NCI-H82 (cell line): ENCODE results near the gene MYL2.
A peak's percentile ranks its signal among the peaks of the same experiment; 100 is the strongest.

Experiments
- DNase-seq: peaks from one replicate; lab custom pipeline; 2025; lab: John Stamatoyannopoulos, UW

The MYL2 gene

DNA sequence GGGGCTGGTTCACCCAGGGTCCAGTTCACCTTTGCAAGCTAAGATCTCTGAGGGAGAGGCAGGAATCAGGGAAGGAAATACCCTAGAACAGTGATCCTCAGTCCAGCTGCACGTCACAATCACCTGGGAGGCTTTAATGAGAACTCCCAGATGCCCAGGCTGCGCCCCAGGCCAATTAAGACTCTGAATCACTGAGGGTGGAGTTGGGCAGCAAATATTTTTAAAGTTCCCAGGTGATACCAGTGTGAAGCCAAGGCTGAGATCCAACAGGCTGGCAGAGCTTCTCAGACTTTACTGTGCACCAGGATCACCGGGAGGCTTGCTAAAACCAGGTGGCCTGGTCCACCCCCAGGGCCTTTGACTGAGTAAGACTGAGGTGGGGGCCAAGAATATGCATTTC lies 23.8 kb downstream of the MYL2 start:
- DNase-seq = no peak

GRCh38 chr12:110893956-110894355 lies 26.4 kb downstream of the MYL2 start:
- DNase-seq = no peak

DNA sequence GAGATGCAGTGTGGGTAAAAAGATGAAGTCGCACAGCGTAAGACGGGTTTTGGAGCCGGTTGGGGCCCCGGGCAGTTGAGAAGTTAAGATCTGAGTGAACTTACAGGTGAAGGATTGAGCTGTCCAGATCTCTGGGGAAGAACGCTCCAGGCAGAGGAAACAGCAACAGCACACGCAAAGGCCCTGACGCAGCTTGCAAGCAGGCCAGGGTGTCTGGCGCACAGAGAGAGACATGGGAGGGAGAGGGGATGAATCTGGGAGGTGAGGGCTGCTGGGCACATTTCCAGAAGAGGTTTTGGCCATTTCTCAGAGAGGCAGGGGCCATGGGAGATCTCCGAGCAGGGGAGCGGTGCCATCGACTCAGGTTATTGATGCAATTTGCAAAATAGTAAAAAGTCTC lies 31.0 kb downstream of the MYL2 start:
- no peak for DNase-seq

GRCh38 chr12:110888256-110888991 lies 32.0 kb downstream of the MYL2 start:
- no peak for DNase-seq

DNA sequence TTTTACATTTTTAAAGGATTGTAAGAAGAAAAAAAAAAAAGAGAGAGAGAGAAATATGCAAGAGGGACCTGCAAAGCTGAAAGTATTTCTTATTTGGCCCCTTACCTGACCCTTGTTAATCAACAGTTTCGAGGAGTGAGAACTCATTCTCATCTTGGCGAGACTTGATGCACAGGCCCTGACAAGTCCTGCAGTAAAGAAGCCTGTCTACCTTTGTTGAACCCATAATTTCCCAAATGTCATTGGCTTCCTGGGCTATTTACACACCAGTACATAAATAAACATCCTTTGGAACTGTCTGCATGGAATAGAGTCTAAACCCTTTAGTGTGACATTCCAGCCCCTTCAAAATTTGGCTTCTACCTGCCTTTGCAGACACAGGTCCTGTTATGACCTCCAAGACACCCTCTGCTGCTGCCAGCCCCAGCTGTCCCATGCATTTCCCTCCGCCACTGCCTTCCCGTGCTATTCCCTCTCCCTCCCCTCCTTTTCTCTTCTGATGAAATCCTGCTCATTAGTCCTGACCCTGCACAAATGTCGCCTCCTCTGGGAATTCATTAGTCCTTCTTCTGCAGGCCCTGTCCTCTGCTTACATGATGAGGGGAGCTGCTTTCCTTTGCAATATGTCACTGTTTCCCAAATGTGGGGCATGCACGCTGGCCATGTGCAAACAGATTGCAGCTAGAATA lies 35.1 kb downstream of the MYL2 start:
- DNase-seq = peak; percentile 75

- no peak for DNase-seq
Measured at GRCh38 chr12:110883251-110883650, 37.1 kb downstream of the MYL2 start.

GRCh38 chr12:110880651-110881050 lies 39.7 kb downstream of the MYL2 start:
- no peak for DNase-seq

DNA sequence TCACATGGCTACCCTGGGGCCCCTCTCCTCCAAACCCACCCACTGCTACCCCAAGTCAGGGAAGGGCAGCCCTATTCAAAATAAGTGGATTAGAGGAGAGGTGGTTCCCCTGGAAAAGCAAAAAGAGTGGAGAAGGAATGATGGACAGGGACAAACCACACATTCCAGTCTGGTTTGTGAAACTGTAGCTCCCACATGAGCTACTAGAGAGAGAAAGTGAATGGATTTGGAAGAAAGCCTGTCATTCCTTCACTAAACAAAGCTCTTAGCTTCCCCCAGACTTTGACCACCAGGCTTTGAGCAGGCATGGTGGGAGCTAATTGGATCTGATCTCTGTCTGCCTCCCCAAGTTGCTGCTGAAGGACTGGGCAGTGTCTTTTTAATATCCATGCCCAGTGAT lies 45.6 kb downstream of the MYL2 start:
- no peak for DNase-seq

DNA sequence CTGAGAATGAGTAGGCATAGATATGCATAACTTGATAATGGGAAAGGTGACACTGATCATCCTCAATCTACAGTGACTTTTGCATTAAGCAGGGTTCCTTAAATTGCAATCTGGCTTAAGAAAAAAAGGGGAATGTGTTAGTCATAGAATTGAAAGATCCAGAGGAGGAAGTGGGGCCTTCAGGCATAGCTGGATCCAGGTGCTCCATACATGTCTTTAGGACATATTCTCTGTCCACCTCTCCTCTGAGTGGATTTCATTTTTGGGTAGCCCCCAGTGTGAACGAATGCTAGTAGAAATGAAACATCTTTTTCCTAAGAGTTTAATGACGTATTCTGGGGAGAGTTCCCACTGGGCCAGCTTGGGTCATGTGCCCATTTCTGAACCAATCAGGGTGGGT lies 46.0 kb downstream of the MYL2 start:
- no peak for DNase-seq

- DNase-seq = no peak
Measured at GRCh38 chr12:110872100-110872499, 48.3 kb downstream of the MYL2 start.

DNA sequence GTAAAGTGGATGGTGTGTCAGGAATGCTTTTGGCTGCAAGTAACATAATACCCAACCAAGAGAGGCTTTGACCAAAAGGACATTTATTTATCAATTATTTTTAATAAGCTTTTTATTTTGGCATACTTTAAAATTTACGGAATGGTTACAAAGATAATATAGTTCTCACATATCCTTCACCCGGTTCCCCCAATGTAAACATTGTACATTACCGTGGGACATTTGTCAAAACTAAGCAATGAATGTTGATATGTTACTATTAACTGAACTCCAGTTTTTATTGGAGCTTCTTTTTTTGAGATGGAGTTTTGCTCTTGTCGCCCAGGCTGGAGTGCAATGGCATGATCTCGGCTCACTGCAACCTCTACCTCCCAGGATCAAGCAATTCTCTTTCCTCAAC lies 50.6 kb downstream of the MYL2 start:
- DNase-seq = no peak

GRCh38 chr12:110869026-110869425 lies 51.4 kb downstream of the MYL2 start:
- DNase-seq = no peak

GRCh38 chr12:110865521-110865920 lies 54.9 kb downstream of the MYL2 start:
- no peak for DNase-seq

DNA sequence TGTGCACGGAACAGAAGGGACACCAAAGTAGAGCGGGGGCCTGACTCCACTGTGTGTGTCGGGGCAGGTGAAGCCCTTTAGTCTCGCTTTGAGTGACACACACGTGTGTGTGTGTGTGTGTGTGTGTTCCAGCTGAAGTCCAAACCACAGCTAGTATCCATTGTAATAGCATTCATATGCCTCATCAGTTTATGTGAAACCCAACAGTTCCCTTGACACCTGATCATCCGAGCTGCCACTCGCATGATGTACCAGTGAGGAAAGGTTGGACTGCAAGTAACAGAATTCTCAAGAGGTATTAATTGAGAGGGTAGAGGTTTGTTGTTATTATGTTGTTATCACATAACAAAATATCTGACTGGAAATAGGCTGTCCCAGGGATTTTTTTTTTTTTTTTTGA lies 57.2 kb downstream of the MYL2 start:
- DNase-seq = no peak

GRCh38 chr12:110862329-110862728 lies 58.0 kb downstream of the MYL2 start:
- DNase-seq = no peak

- no peak for DNase-seq
Measured at GRCh38 chr12:110861729-110862128, 58.6 kb downstream of the MYL2 start.
